Endothelial cell of umbilical vein (primary cell): Measurements from ENCODE around the gene ETV6.

Source experiments
- EZH2 ChIP-seq: IDR thresholded peaks from 2 replicates; pipeline ENCODE4 v1.6.1; 2012; ENCODE audit warnings: borderline replicate concordance, low read depth, mild to moderate bottlenecking, moderate library complexity, low read length, inconsistent platforms; ENCODE audit not compliant: severe bottlenecking
- POLR2AphosphoS5 ChIP-seq: IDR thresholded peaks from 2 replicates; pipeline ENCODE4 v1.6.1; 2012; ENCODE audit warnings: low read depth, mild to moderate bottlenecking, control low read depth, low read length, moderate library complexity; ENCODE audit not compliant: insufficient read depth
- TF ChIP-seq, protein P1 (sequence below), 2 donors: IDR thresholded peaks; 1 replicate in 1 of 2; 2 replicates in 1 of 2; pipeline ENCODE4 v1.5.1; 2011; ENCODE audit warnings: low read length in 2 of 2, mild to moderate bottlenecking in 2 of 2, moderate library complexity in 2 of 2, control low read depth in 1 of 2, inconsistent platforms in 1 of 2, low read depth in 1 of 2; ENCODE audit not compliant: insufficient read depth in 1 of 2; ENCODE audit errors: extremely low read depth in 1 of 2

DNA sequence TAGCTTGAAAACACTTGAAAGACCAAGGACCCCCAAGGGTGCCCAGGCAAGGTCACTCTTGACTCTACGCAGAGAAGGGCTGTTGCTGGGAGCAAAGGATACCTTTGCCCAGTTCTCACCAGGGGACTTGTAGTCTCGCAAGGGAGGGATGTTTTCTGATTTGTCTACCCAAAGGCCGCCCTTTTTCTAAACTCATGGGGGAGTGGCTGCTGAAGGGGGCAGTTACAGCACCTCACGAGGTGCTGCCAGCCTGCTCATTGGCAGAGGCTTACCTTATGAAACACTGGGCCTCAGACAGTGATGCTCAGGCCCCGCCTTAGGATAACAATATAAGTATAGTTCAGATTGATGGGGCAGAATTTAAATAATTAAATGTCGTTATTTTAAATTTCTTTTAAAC, 107.0 kb downstream of the ETV6 start:
- TF ChIP-seq, protein P1, sequence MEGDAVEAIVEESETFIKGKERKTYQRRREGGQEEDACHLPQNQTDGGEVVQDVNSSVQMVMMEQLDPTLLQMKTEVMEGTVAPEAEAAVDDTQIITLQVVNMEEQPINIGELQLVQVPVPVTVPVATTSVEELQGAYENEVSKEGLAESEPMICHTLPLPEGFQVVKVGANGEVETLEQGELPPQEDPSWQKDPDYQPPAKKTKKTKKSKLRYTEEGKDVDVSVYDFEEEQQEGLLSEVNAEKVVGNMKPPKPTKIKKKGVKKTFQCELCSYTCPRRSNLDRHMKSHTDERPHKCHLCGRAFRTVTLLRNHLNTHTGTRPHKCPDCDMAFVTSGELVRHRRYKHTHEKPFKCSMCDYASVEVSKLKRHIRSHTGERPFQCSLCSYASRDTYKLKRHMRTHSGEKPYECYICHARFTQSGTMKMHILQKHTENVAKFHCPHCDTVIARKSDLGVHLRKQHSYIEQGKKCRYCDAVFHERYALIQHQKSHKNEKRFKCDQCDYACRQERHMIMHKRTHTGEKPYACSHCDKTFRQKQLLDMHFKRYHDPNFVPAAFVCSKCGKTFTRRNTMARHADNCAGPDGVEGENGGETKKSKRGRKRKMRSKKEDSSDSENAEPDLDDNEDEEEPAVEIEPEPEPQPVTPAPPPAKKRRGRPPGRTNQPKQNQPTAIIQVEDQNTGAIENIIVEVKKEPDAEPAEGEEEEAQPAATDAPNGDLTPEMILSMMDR (IDR thresholded peaks at IDR 0.05; ENCODE audit: extremely low read depth in 1 of 2, insufficient read depth in 1 of 2, low read depth in 1 of 2, low read length in 2 of 2), result no peak
- no peak for TF ChIP-seq POLR2AphosphoS5
- no peak for TF ChIP-seq EZH2
